HepG2 (cell line): Measurements from ENCODE around the gene TMEM131.

Experiments used
- KAT2B ChIP-seq: fragments of 150-350 bp; IDR thresholded peaks from 2 replicates; pipeline ENCODE4 v1.6.1; 2014; ENCODE audit warnings: low read depth, low read length, borderline replicate concordance
- NCOA1 ChIP-seq: sonication (generic); formaldehyde crosslinking; IDR thresholded peaks from 2 replicates; pipeline ENCODE4 v1.9.0; 2021; ENCODE audit warnings: missing genetic modification reagents
- RBM22 ChIP-seq: fragments of 200-400 bp; formaldehyde crosslinking; optimal IDR thresholded peaks from 2 replicates; pipeline ENCODE3; 2017; ENCODE audit warnings: mild to moderate bottlenecking, low read length, moderate library complexity
- ZNF333 ChIP-seq: sonication (generic); formaldehyde crosslinking; IDR thresholded peaks from 2 replicates; pipeline ENCODE4 v1.4.0; 2020; ENCODE audit warnings: mild to moderate bottlenecking, missing genetic modification reagents, borderline replicate concordance
- ZNF589 ChIP-seq: sonication (generic); formaldehyde crosslinking; conservative IDR thresholded peaks from 2 replicates; pipeline ENCODE4 v1.8.0; 2022; ENCODE audit warnings: mild to moderate bottlenecking, moderate library complexity, missing genetic modification reagents

GRCh38 chr2:97796465-97797126 is 199.2 kb downstream of the TMEM131 start:
- TF ChIP-seq KAT2B (no peak), ZNF333 (CRISPR knock-in tag) (no peak), ZNF589 (no peak), NCOA1 (no peak), RBM22 (no peak)
